ENCODE measurements around the gene ZDHHC12. TPM values are rescaled to one million over a fixed set of nuclear protein-coding genes. Genes with fewer than 3 reads are reported as not detected.
A peak's percentile ranks its signal among the peaks of the same experiment; 100 is the strongest.

ZDHHC12 gene
- total and polyA plus RNA-seq, 2 of the 13 experiments (the other 11 are each of a cell fraction or from before 2014, with no cell fraction given): 25.4 to 28.0 TPM

DNA sequence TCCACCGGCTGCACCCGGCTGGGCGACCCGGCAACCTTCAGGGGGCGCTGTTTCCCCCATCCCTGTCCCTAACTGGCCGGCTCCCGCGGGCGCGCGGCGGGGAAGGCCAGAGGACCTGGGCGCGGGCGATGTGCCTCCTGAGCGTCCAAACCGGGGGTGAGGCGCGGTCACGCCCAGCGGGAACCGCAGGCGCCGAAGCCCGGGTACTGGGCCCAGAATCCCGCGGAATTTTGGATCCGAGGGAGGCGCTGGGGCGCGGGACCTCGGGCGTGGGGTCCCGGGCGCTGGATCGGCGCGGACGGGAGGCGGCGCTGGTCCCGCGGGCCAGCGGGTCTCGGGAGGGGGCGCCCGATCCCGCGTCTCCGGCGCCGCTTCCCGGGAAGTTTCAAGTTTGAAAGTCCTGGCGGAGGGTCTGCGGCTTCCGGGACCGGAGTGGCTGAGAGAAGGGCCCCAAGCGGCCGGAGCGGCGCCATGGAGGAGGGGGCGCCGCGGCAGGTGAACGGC is 21.4 kb downstream of the ZDHHC12 start, which contains the start of gene PKN3 (continued):
- no peak for TF ChIP-seq NFKB2 (CRISPR knock-in tag; IDR thresholded peaks at IDR 0.05; ENCODE audit: borderline replicate concordance)
- no peak; the same call in 1 of the 2 replicates for TF ChIP-seq ZNF552 (CRISPR knock-in tag; IDR thresholded peaks at IDR 0.05; ENCODE audit: borderline replicate concordance)
- TF ChIP-seq, protein P1, sequence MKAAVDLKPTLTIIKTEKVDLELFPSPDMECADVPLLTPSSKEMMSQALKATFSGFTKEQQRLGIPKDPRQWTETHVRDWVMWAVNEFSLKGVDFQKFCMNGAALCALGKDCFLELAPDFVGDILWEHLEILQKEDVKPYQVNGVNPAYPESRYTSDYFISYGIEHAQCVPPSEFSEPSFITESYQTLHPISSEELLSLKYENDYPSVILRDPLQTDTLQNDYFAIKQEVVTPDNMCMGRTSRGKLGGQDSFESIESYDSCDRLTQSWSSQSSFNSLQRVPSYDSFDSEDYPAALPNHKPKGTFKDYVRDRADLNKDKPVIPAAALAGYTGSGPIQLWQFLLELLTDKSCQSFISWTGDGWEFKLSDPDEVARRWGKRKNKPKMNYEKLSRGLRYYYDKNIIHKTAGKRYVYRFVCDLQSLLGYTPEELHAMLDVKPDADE (CRISPR knock-in tag; IDR thresholded peaks at IDR 0.05): no peak
- TF ChIP-seq ZNF75D (CRISPR knock-in tag; IDR thresholded peaks at IDR 0.05; ENCODE audit: borderline replicate concordance): no peak
- TF ChIP-seq FOXC1 (CRISPR knock-in tag; IDR thresholded peaks at IDR 0.05; ENCODE audit: borderline replicate concordance): 0 out of 2 replicates have a peak, but pooled peaks have one; percentile 34
- TF ChIP-seq IRF2 (CRISPR knock-in tag; IDR thresholded peaks at IDR 0.05): 0 out of 2 replicates have a peak, but pooled peaks have one; percentile 30
- TF ChIP-seq LCORL (IDR thresholded peaks at IDR 0.05): no peak
- TF ChIP-seq LCORL (CRISPR knock-in tag; IDR thresholded peaks at IDR 0.05): peak; percentile 85
- no peak for TF ChIP-seq KMT2A (CRISPR knock-in tag; IDR thresholded peaks at IDR 0.05)
- TF ChIP-seq, protein P2, sequence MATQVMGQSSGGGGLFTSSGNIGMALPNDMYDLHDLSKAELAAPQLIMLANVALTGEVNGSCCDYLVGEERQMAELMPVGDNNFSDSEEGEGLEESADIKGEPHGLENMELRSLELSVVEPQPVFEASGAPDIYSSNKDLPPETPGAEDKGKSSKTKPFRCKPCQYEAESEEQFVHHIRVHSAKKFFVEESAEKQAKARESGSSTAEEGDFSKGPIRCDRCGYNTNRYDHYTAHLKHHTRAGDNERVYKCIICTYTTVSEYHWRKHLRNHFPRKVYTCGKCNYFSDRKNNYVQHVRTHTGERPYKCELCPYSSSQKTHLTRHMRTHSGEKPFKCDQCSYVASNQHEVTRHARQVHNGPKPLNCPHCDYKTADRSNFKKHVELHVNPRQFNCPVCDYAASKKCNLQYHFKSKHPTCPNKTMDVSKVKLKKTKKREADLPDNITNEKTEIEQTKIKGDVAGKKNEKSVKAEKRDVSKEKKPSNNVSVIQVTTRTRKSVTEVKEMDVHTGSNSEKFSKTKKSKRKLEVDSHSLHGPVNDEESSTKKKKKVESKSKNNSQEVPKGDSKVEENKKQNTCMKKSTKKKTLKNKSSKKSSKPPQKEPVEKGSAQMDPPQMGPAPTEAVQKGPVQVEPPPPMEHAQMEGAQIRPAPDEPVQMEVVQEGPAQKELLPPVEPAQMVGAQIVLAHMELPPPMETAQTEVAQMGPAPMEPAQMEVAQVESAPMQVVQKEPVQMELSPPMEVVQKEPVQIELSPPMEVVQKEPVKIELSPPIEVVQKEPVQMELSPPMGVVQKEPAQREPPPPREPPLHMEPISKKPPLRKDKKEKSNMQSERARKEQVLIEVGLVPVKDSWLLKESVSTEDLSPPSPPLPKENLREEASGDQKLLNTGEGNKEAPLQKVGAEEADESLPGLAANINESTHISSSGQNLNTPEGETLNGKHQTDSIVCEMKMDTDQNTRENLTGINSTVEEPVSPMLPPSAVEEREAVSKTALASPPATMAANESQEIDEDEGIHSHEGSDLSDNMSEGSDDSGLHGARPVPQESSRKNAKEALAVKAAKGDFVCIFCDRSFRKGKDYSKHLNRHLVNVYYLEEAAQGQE (IDR thresholded peaks at IDR 0.05; ENCODE audit: borderline replicate concordance in 1 of 2, low read depth in 1 of 2, low read length in 2 of 2): no peak
- TF ChIP-seq HNF4G (IDR thresholded peaks at IDR 0.05; ENCODE audit: borderline replicate concordance, low read depth, low read length): no peak; the same call in 1 of the 2 replicates
- peak; percentile 38; the same call in 1 of the 2 replicates for TF ChIP-seq HNF4G (CRISPR knock-in tag; IDR thresholded peaks at IDR 0.05; ENCODE audit: borderline replicate concordance, low read depth)
- TF ChIP-seq NFE2L2 (IDR thresholded peaks at IDR 0.05; ENCODE audit: low read length): no peak
- TF ChIP-seq, protein P3, sequence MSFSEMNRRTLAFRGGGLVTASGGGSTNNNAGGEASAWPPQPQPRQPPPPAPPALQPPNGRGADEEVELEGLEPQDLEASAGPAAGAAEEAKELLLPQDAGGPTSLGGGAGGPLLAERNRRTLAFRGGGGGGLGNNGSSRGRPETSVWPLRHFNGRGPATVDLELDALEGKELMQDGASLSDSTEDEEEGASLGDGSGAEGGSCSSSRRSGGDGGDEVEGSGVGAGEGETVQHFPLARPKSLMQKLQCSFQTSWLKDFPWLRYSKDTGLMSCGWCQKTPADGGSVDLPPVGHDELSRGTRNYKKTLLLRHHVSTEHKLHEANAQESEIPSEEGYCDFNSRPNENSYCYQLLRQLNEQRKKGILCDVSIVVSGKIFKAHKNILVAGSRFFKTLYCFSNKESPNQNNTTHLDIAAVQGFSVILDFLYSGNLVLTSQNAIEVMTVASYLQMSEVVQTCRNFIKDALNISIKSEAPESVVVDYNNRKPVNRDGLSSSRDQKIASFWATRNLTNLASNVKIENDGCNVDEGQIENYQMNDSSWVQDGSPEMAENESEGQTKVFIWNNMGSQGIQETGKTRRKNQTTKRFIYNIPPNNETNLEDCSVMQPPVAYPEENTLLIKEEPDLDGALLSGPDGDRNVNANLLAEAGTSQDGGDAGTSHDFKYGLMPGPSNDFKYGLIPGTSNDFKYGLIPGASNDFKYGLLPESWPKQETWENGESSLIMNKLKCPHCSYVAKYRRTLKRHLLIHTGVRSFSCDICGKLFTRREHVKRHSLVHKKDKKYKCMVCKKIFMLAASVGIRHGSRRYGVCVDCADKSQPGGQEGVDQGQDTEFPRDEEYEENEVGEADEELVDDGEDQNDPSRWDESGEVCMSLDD (CRISPR knock-in tag; IDR thresholded peaks at IDR 0.05; ENCODE audit: borderline replicate concordance): no peak
- TF ChIP-seq, protein P4, sequence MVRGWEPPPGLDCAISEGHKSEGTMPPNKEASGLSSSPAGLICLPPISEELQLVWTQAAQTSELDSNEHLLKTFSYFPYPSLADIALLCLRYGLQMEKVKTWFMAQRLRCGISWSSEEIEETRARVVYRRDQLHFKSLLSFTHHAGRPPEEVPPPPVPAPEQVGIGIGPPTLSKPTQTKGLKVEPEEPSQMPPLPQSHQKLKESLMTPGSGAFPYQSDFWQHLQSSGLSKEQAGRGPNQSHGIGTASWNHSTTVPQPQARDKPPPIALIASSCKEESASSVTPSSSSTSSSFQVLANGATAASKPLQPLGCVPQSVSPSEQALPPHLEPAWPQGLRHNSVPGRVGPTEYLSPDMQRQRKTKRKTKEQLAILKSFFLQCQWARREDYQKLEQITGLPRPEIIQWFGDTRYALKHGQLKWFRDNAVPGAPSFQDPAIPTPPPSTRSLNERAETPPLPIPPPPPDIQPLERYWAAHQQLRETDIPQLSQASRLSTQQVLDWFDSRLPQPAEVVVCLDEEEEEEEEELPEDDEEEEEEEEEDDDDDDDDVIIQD (CRISPR knock-in tag; IDR thresholded peaks at IDR 0.05; ENCODE audit: low read depth): no peak
- no peak for TF ChIP-seq ZNF354B (CRISPR knock-in tag; IDR thresholded peaks at IDR 0.05)
- TF ChIP-seq, protein P5, sequence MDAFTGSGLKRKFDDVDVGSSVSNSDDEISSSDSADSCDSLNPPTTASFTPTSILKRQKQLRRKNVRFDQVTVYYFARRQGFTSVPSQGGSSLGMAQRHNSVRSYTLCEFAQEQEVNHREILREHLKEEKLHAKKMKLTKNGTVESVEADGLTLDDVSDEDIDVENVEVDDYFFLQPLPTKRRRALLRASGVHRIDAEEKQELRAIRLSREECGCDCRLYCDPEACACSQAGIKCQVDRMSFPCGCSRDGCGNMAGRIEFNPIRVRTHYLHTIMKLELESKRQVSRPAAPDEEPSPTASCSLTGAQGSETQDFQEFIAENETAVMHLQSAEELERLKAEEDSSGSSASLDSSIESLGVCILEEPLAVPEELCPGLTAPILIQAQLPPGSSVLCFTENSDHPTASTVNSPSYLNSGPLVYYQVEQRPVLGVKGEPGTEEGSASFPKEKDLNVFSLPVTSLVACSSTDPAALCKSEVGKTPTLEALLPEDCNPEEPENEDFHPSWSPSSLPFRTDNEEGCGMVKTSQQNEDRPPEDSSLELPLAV (CRISPR knock-in tag; conservative IDR thresholded peaks at IDR 0.05; ENCODE audit: low read depth): no peak
- TF ChIP-seq SPEN (CRISPR knock-in tag; IDR thresholded peaks at IDR 0.05; ENCODE audit: low read depth): 0 out of 2 replicates have a peak, but pooled peaks have one; percentile 55
- peak; percentile 21 for TF ChIP-seq U2AF1 (optimal IDR thresholded peaks at IDR 0.05; ENCODE audit: low read depth, low read length)

Data from HepG2 (cell line).